Coronary artery (tissue), 2 donors: Measurements from ENCODE around the gene LDLRAD4.

Source experiments
- DNase-seq: peaks from one replicate; pipeline ENCODE4 v3.0.0-alpha.2; 2017; ENCODE audit warnings: low spot score
- H3K27ac ChIP-seq, 2 donors: fragments of 200-600 bp; sonication (generic); one replicate each; pipeline ENCODE4 v1.5.1; 2016 to 2019
- H3K4me3 ChIP-seq: fragments of 200-600 bp; sonication (generic); 2 replicates; pipeline ENCODE4 v1.5.1; 2016; ENCODE audit warnings: mild to moderate bottlenecking, moderate library complexity
- TF ChIP-seq, protein P1 (sequence below): fragments of 200-600 bp; sonication (generic); IDR thresholded peaks from one replicate; pipeline ENCODE4 v1.5.1; 2019; ENCODE audit warnings: antibody characterized with exemption

The LDLRAD4 gene

DNA sequence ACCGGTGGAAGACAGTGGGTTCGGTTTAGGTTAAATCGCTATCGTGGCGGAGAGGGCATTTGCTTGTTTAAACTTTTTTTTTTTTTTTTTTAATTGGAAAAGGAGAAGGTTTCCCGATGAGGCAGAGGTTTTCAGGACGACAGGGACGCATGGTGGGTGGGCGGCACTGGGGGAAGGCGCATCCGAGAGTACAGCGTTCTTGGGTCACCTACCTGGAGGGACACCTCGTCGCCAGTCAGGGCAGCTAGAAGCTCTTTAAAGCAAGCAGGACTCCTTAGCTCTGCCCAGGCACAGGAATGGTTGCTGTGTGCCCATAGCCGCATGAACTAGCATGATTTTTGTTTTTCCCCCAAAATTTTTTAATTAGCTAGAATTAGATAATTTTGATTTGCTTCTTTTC is 437 bp downstream of the LDLRAD4 start:
- TF ChIP-seq, protein P1, sequence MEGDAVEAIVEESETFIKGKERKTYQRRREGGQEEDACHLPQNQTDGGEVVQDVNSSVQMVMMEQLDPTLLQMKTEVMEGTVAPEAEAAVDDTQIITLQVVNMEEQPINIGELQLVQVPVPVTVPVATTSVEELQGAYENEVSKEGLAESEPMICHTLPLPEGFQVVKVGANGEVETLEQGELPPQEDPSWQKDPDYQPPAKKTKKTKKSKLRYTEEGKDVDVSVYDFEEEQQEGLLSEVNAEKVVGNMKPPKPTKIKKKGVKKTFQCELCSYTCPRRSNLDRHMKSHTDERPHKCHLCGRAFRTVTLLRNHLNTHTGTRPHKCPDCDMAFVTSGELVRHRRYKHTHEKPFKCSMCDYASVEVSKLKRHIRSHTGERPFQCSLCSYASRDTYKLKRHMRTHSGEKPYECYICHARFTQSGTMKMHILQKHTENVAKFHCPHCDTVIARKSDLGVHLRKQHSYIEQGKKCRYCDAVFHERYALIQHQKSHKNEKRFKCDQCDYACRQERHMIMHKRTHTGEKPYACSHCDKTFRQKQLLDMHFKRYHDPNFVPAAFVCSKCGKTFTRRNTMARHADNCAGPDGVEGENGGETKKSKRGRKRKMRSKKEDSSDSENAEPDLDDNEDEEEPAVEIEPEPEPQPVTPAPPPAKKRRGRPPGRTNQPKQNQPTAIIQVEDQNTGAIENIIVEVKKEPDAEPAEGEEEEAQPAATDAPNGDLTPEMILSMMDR, result no peak
- DNase-seq, result no peak
- peak overlapping the region; percentile 90 for H3K4me3 ChIP-seq
- peak overlapping the region; percentile 89 to 91 for H3K27ac ChIP-seq

DNA sequence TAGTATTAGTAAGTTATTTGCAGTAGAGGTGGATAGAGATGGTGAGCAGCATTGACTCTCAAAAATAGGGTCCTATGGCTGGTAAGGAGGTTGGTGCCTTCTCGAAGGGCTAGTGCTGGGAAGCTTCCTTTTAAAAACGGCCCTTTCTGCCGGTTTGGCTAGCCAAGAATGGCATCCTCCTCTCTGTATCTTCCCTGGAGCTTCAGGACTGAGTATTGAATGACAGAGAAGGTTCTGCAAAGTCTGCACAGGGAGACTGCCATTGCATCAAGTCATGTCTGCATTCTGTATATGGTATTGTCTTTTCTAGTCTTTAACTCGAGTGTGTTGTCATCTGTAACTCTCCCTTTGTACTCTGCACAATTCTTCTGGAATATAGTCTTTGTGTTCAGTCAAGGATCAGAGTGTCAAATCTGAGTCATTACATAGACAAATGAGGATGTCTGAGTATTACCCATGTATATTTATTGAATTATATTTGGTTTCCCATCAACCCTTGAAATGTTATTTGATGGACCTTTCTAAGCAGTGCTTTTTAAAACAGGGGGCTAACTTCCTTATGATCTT is 1.1 kb downstream of the LDLRAD4 start:
- TF ChIP-seq, protein P1, result no peak
- no peak for DNase-seq
- Histone ChIP-seq H3K4me3 (peak overlapping the region; percentile 90), H3K27ac (peak overlapping the region; percentile 81 to 89)

DNA sequence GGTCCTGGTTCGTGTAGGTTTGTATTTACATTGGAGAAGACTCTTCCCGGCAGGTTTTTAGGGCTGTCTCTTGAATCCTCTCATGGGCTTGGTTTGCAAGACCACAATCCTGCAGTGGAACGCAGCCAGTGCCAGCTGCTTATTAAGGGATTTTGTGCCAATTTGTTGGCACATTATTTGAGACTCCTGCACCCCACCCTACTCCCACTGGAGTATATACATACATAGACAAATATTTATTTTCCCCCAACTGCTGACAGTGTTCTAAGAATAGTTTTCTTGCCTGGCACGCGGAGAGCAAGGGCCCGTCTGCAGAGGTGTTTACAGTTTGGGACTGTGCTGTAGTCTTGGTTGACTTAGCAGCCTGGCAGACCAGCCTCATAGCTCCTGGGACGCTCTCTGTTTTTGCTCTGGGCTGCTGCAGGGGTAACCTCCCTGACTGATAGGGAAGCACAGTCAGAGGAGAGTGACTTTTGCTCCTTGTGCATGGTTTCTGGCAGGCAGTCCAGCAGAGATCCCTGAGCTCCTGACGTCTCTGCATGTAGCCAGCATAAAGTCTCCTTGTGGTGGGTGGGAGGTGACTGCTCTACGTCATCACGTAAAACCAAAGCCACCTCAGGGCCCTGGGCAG is 1.9 kb downstream of the LDLRAD4 start:
- TF ChIP-seq, protein P1, result no peak
- H3K4me3 ChIP-seq, result peak overlapping the region; percentile 90
- peak overlapping the region; percentile 81 to 89 for H3K27ac ChIP-seq
- no peak for DNase-seq

DNA sequence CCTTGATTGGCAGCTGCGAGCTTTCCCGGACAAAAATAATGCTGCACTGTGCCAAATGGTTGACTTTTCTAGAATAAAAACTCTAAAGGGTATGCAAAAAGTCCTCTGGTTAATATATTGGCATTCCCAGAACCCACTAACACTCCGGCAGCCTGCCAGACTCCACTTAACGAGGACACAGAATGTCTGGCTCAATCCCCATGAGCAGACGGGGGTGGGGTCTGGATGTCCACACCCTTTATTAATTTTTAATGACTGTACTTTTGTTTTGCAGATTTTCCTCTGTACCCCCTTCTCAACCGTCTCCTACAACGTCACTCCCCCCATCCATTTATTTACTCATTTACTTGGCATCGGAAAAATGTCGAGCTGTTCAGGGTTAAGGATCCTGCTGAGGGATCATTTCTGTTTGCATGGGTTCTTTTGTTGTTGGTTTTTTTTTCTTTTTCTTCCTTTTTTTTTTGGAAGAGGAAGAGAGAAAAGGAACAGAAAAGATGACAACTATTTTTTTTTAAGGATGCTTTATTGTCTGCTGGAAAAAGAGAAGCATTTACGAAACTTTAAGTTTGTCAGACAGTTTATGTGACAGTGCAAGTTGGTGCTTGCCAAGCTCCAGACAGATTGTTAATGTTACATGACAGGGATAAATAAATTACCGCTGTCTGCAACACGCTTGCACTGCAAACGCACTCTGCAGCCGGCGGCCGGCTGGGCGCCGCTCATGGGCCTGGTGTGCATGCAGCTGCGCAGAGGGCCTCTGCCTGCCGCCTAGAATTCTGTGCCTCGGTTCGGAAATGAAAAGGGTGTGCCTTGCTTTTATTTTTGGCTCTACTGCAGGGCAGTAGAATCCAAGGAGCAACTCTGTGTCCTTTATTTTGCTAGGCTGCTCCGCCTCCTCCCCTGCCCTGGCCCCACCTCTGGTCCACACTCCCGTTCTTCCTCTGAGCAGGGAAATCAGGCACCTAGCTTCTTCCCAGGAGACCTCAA is 3.6 kb downstream of the LDLRAD4 start:
- Histone ChIP-seq H3K4me3 (peak overlapping the region; percentile 52), H3K27ac (peak overlapping the region; percentile 73 to 83)
- DNase-seq, result peak; percentile 84
- TF ChIP-seq, protein P1, result no peak

DNA sequence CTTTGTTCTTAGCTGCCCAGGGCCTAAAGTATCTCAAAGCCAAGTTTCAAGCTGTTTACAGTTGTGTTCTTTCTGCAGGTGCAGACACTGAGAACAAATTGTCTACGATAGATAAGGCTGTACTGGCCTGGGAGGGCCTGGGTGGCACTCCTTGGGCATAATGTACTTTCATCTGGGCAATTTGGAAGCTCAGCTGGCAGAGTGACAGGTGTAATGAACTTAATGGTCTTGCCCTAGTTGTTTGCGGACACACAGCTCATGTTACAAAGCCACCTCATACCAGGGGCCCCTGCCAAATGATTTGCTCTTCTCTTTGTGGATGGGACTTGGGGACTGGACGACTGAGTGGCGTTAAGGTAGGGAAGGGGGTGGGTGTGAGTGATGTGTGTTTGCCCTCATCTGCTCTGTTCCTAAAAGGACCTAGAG is 4.3 kb downstream of the LDLRAD4 start:
- TF ChIP-seq, protein P1, result no peak
- DNase-seq, result no peak
- peak overlapping the region; percentile 73 to 83 for H3K27ac ChIP-seq
- peak overlapping the region; percentile 52 for H3K4me3 ChIP-seq

DNA sequence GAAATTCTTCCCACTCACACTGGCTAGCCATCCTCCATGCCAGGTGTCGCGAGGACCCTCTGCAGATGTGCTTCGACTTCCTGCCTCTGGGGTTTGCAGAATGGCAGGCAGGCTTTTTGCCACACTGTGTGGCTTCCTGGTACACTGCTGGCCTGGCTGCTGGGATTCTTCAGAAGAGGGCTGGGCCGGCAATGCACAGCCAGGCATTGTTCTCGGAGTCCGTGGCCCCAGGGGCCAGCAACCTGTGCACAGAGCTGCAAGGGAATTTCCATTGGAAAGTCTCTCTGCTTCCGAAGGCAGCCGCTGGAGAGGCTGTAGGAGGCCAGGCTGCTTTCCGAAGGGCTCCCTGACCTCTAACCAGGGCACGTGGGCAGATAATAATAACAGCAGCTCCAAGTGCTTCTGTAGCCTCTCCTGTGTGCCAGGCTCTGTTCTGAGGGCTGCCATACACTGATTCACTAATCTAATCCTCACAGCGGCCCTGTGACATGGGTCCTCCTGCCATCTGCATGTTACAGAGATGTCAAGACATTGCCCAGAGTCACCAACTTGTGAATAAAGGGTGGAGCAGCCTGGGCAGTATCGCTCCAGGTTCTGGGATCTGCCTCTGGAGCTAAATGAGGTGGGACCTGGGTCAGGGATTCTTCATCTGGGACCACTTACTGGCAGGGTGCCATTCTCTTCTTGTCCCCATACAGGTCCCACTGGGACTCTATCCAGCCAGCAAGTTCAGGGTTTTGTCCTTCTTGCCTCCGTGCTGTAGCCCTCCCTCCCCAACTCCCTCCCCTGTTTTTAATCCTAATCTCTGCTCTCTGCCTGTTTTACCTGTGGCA is 5.0 kb downstream of the LDLRAD4 start:
- Histone ChIP-seq H3K27ac (peak overlapping the region; percentile 73 to 83), H3K4me3 (peak overlapping the region; percentile 52)
- TF ChIP-seq, protein P1, result no peak
- no peak for DNase-seq
